ENCODE measurements around the gene ROBO4. TPM values are rescaled to one million over a fixed set of nuclear protein-coding genes. Genes with fewer than 3 reads are reported as not detected.

The ROBO4 gene
- total and polyA plus RNA-seq, 2 experiments from 2014 or later: 0.53 to 1.3 TPM

- no peak overlapping the region for H3K27ac ChIP-seq
- 84 to 86% methylated on average over 8 of the region's 8 CpGs for WGBS, 2 experiments (ENCODE audit: low coverage in 1 of 2, low lambda C conversion rate in 2 of 2, missing lambda C conversion rate in 2 of 2)
Measured at GRCh38 chr11:124835918-124836317, 61.7 kb downstream of the ROBO4 start.

GRCh38 chr11:124834526-124835180, 63.0 kb downstream of the ROBO4 start:
- H3K36me3 ChIP-seq (ENCODE audit: low read depth): no peaks in the 10 kb centered on the region
- DNase-seq: no peak
- no peak overlapping the region for H2AFZ ChIP-seq
- H3K4me2 ChIP-seq (ENCODE audit: unreplicated experiment): no peak overlapping the region
- 0 out of 2 replicates have a peak, but pooled peaks cover 6% of the 10 kb centered on the region for H3F3A ChIP-seq (ENCODE audit: insufficient read depth)
- in situ Hi-C loops (cut with MboI): loop anchor here (10.0 kb wide), 1 partner anchor 170 kb away; no protein-coding TSS in a partner anchor
- H3K4me1 ChIP-seq (ENCODE audit: insufficient read depth): 0 out of 2 replicates have a peak, but pooled peaks cover 3% of the 10 kb centered on the region
- no peak overlapping the region for H3K9ac ChIP-seq
- no peak for TF ChIP-seq EZH2 (IDR thresholded peaks at IDR 0.05; ENCODE audit: insufficient read depth, poor library complexity, severe bottlenecking)
- no peak for TF ChIP-seq EZH2phosphoT487 (IDR thresholded peaks at IDR 0.05; ENCODE audit: insufficient read depth, low read depth)
- no peaks in the 10 kb centered on the region for H3K9me3 ChIP-seq (ENCODE audit: low read depth)
- no peak overlapping the region for H3K27ac ChIP-seq
- H3K9me2 ChIP-seq (ENCODE audit: insufficient read depth): no peaks in the 10 kb centered on the region
- WGBS, 2 experiments (ENCODE audit: low coverage in 1 of 2, low lambda C conversion rate in 2 of 2, missing lambda C conversion rate in 2 of 2): 80 to 85% methylated on average over 3 of the region's 3 CpGs
- H3K4me3 ChIP-seq: no peak overlapping the region
- peaks cover 11% of the 10 kb centered on the region for H3K27me3 ChIP-seq (replicated peaks; ENCODE audit: insufficient read depth)
- H4K20me1 ChIP-seq (ENCODE audit: insufficient read depth): no peaks in the 10 kb centered on the region
- H3K79me2 ChIP-seq (ENCODE audit: insufficient read depth): no peaks in the 10 kb centered on the region

More at GRCh38 chr11:124835918-124836317, 61.7 kb downstream of the ROBO4 start:
- DNase-seq: no peak
- peak overlapping the region; percentile 90 for H2AFZ ChIP-seq
- 0 out of 2 replicates have a peak, but pooled peaks cover 6% of the 10 kb centered on the region for H3F3A ChIP-seq (ENCODE audit: insufficient read depth)
- no peaks in the 10 kb centered on the region for H3K9me3 ChIP-seq (ENCODE audit: low read depth)
- no peaks in the 10 kb centered on the region for H3K79me2 ChIP-seq (ENCODE audit: insufficient read depth)
- H3K27me3 ChIP-seq (replicated peaks; ENCODE audit: insufficient read depth): peaks cover 24% of the 10 kb centered on the region
- no peaks in the 10 kb centered on the region for H3K36me3 ChIP-seq (ENCODE audit: low read depth)
- no peaks in the 10 kb centered on the region for H4K20me1 ChIP-seq (ENCODE audit: insufficient read depth)
- in situ Hi-C loops (cut with MboI): loop anchor here (10.0 kb wide), 1 partner anchor 171 kb away; no protein-coding TSS in a partner anchor
- H3K9me2 ChIP-seq (ENCODE audit: insufficient read depth): no peaks in the 10 kb centered on the region
- H3K9ac ChIP-seq: no peak overlapping the region
- no peak overlapping the region for H3K4me2 ChIP-seq (ENCODE audit: unreplicated experiment)
- no peak for TF ChIP-seq EZH2 (IDR thresholded peaks at IDR 0.05; ENCODE audit: insufficient read depth, poor library complexity, severe bottlenecking)
- TF ChIP-seq EZH2phosphoT487 (IDR thresholded peaks at IDR 0.05; ENCODE audit: insufficient read depth, low read depth): no peak
- 0 out of 2 replicates have a peak, but pooled peaks cover 3% of the 10 kb centered on the region for H3K4me1 ChIP-seq (ENCODE audit: insufficient read depth)
- no peak overlapping the region for H3K4me3 ChIP-seq

Other genes starting within 250 kb of the ROBO4 start
- gene SIAE, start 224.1 kb downstream of the ROBO4 start, total RNA-seq (2014; rRNA removed; shearing (Covaris generic)): 19.5 and 22.6 TPM in 2 replicates
- 7.2 and 9.2 TPM in 2 replicates for gene SIAE, start 224.1 kb downstream of the ROBO4 start, polyA plus RNA-seq (2016; fragmentation: Nextera tagmentation; extraction: Ambion mirVana)
- gene SPA17, start 224.0 kb downstream of the ROBO4 start, total RNA-seq (2014; rRNA removed; shearing (Covaris generic)): 4.9 and 6.5 TPM in 2 replicates
- gene SPA17, start 224.0 kb downstream of the ROBO4 start, polyA plus RNA-seq (2016; fragmentation: Nextera tagmentation; extraction: Ambion mirVana): 12.4 and 14.0 TPM in 2 replicates
- 0.32 TPM in 1 of 2 replicates, not detected in the other for gene NRGN, start 157.9 kb downstream of the ROBO4 start, total RNA-seq (2014; rRNA removed; shearing (Covaris generic))
- 0.23 and 0.29 TPM in 2 replicates for gene NRGN, start 157.9 kb downstream of the ROBO4 start, polyA plus RNA-seq (2016; fragmentation: Nextera tagmentation; extraction: Ambion mirVana)
- gene VSIG2, start 145.6 kb downstream of the ROBO4 start, total RNA-seq (2014; rRNA removed; shearing (Covaris generic)): not detected in 2 replicates
- gene VSIG2, start 145.6 kb downstream of the ROBO4 start, polyA plus RNA-seq (2016; fragmentation: Nextera tagmentation; extraction: Ambion mirVana): not detected in 2 replicates
- not detected in 2 replicates for gene ESAM, start 135.6 kb downstream of the ROBO4 start, total RNA-seq (2014; rRNA removed; shearing (Covaris generic))
- gene ESAM, start 135.6 kb downstream of the ROBO4 start, polyA plus RNA-seq (2016; fragmentation: Nextera tagmentation; extraction: Ambion mirVana): not detected in 2 replicates
- gene MSANTD2, start 97.5 kb downstream of the ROBO4 start, total RNA-seq (2014; rRNA removed; shearing (Covaris generic)): 8.4 and 11.5 TPM in 2 replicates
- gene MSANTD2, start 97.5 kb downstream of the ROBO4 start, polyA plus RNA-seq (2016; fragmentation: Nextera tagmentation; extraction: Ambion mirVana): 4.5 and 6.0 TPM in 2 replicates
- 10.5 and 12.1 TPM in 2 replicates for gene ROBO3, start 32.4 kb downstream of the ROBO4 start, total RNA-seq (2014; rRNA removed; shearing (Covaris generic))
- gene ROBO3, start 32.4 kb downstream of the ROBO4 start, polyA plus RNA-seq (2016; fragmentation: Nextera tagmentation; extraction: Ambion mirVana): 9.9 and 12.1 TPM in 2 replicates
- gene HEPN1, start 21.4 kb upstream of the ROBO4 start, total RNA-seq (2014; rRNA removed; shearing (Covaris generic)): not detected in 2 replicates
- not detected in 2 replicates for gene HEPN1, start 21.4 kb upstream of the ROBO4 start, polyA plus RNA-seq (2016; fragmentation: Nextera tagmentation; extraction: Ambion mirVana)
- gene HEPACAM, start 38.2 kb upstream of the ROBO4 start, total RNA-seq (2014; rRNA removed; shearing (Covaris generic)): not detected in 2 replicates
- not detected in 2 replicates for gene HEPACAM, start 38.2 kb upstream of the ROBO4 start, polyA plus RNA-seq (2016; fragmentation: Nextera tagmentation; extraction: Ambion mirVana)
- 0.97 and 1.3 TPM in 2 replicates for gene CCDC15, start 56.3 kb upstream of the ROBO4 start, total RNA-seq (2014; rRNA removed; shearing (Covaris generic))
- gene CCDC15, start 56.3 kb upstream of the ROBO4 start, polyA plus RNA-seq (2016; fragmentation: Nextera tagmentation; extraction: Ambion mirVana): 1.6 and 1.8 TPM in 2 replicates
- 2.6 and 5.2 TPM in 2 replicates for gene SLC37A2, start 165.4 kb upstream of the ROBO4 start, total RNA-seq (2014; rRNA removed; shearing (Covaris generic))
- 1.2 and 1.7 TPM in 2 replicates for gene SLC37A2, start 165.4 kb upstream of the ROBO4 start, polyA plus RNA-seq (2016; fragmentation: Nextera tagmentation; extraction: Ambion mirVana)
- 31.9 and 44.9 TPM in 2 replicates for gene TMEM218, start 213.8 kb upstream of the ROBO4 start, total RNA-seq (2014; rRNA removed; shearing (Covaris generic))
- 30.1 and 32.8 TPM in 2 replicates for gene TMEM218, start 213.8 kb upstream of the ROBO4 start, polyA plus RNA-seq (2016; fragmentation: Nextera tagmentation; extraction: Ambion mirVana)